Urothelium cell line (cell line): ENCODE data around the gene BTNL2.
A peak's percentile ranks its signal among the peaks of the same experiment; 100 is the strongest.
"Not testable (repeated sequence)": the region's sequence is repeated elsewhere in the genome, so short reads cannot be mapped to it uniquely, and the experiment has no call there.

Source experiments
- DNase-seq: peaks from one replicate; pipeline ENCODE4 v3.0.0; 2011; ENCODE audit warnings: low spot score, mixed read lengths
- FAIRE-seq: peaks from 2 replicates; lab custom pipeline; 2011; peaks lifted over from hg19 to GRCh38; lab: Jason Lieb, UNC

BTNL2 gene

DNA sequence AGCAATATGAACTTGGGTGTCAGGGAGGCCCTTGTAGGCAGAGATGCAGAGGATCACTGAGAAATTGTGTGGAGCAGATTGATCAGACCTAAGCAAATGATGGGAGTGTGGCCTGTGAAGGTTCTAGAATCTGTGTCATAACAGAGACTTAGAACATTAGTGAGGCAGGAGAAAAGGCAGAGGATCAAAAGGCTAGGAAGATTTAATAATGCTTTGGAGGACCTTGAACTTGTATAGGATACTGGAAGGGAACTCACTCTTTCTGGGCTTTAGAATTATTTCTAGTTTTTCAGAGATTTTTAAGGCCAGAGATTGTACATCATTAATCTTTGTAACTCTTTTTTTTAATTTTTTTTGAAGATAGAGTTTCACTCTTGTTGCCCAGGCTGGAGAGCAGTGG, 35.2 kb downstream of the BTNL2 start, which contains the start of gene TSBP1:
Gene TSBP1, minus strand, starts transcription at position 101 of the 400 bp plus-strand sequence. CDS start 197 bp downstream, outside the sequence.
- FAIRE-seq (no peak), DNase-seq (no peak)

DNA sequence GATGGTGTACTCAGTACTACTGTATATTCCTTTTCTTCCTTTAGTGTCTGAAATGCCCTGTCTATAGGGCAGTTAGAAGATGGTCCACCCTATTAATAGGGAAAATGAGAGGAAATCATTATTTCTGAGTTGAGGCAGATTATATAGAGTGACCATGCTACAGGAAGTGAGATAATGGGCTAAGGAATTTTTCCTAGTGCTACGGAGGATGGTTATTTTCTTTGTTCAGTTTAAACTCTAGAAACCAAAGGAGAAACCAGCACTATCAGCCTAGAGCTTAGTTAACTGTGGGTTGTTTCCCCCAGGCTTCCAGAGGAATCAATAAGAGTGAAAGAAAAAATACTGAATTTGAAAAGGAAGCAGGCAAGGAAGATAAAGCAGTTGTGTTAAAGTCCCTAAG, 35.8 kb downstream of the BTNL2 start:
- no peak for DNase-seq
- FAIRE-seq: no peak

DNA sequence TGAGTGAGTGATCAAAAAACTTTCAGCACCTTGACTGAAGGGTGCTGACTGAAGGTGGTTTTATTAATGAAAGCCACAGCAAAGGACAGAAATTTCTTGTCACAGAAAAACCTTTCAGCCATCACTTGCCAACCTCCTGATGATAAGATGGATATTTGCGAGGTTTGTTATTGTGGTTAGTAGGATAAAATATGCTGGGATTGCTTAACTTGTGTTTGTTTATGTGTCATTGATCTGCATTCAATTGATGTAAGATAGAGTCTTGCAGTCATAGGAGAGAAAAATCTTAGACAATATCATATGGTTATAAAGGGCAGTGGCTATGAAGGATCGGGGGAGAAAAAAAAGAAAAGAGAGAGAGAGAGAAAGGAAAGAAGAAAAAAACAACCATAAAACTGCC, 36.5 kb downstream of the BTNL2 start:
- DNase-seq (no peak), FAIRE-seq (no peak)

DNA sequence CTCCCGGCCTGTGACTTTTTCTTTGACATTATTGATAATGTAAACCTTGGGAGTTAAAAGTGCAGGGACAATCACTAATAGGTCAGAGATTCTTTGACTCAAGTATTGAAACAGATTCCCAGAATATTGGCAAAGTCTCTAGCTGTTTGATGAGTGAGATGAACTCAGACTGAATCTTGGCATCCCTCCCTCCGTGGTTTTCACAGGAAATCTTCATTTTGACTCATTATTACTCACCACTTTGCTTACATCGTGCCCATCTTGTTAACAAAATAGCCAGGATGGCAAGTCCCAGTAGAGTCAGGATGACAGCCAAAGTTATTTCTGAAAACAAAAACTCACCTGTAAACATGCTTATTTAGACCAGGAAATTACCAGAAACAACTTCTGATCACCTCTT, 37.3 kb downstream of the BTNL2 start:
- FAIRE-seq: peak; percentile 50

DNA sequence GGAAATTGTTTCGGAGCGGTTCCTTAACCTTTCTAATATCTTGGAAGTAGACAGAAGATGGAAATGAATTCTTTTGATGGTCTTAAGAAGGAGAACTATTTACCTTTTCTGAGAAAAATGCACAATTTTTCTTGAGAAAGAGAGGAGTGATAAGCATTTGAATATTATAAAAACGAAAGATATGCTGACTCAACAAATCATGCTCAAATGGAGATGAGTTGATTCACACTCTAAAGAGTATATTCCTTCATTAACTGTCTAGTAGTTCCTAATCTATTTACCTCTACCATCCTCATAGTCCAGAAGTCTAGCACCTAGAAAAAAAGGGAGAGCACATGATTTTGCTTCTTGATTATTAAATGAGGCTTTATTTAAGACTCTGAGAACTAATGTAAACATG, 39.3 kb downstream of the BTNL2 start:
- FAIRE-seq: no peak
- DNase-seq: no peak

More for the DNA sequence above, 37.3 kb downstream of the BTNL2 start:
- DNase-seq: peak; percentile 56

DNA sequence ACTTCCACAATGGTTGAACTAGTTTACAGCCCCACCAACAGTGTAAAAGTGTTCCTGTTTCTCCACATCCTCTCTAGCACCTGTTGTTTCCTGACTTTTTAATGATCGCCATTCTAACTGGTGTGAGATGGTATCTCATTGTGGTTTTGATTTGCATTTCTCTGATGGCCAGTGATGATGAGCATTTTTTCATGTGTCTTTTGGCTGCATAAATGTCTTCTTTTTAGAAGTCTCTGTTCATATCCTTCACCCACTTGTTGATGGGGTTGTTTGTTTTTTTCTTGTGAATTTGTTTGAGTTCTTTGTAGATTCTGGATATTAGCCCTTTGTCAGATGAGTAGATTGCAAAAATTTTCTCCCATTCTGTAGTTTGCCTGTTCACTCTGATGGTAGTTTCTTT, 47.8 kb downstream of the BTNL2 start:
- DNase-seq, FAIRE-seq: not testable (repeated sequence)

DNA sequence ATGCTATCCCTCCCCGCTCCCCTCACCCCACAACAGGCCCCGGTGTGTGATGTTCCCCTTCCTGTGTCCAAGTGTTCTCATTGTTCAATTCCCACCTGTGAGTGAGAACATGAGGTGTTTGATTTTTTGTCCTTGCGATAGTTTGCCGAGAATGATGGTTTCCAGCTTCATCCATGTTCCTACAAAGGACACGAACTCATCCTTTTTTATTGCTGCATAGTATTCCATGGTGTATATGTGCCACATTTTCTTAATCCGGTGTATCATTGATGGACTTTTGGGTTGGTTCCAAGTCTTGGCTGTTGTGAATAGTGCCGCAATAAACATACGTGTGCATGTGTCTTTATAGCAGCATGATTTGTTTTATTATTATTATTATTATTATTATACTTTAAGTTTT, 48.4 kb downstream of the BTNL2 start:
- not testable (repeated sequence) for FAIRE-seq

DNA sequence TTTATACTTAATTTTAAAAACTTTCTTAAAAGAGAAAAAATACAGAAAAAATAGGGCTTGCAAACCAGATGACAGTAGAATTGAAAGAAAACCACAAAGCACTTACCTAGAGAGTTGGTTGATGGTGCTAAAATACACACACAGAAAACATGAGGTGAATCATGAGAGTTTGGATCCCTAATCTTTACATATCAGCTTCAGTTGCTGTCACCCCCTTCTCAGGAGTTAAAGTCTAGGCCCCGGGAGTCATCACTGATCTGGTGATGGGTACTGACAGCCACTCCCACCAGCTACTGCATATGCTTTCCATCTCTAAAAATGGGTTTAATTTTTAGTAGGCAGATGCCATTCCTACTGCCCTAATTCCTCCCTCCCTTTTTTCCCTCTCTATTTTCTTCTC, 52.0 kb downstream of the BTNL2 start:
- no peak for FAIRE-seq

More for the DNA sequence above, 48.4 kb downstream of the BTNL2 start:
- not testable (repeated sequence) for DNase-seq

DNA sequence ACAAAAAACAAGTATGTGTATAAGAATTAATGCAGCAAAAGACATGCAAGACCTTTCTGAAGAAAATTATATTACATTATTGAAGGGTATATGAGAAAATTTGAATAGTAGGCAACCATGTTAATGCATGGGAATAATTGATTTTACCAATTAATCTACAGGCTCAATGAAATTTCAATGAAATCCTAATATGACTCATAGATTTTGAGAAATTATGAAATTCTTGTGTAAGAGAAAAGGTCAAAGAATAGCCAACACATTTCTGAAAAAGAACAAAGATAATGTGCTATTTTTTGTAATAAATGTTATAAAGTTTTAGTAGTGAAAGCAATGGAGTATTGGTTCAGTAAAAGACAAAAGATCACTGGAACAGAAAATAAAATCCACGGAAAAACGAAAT, 53.6 kb downstream of the BTNL2 start:
- DNase-seq (no peak), FAIRE-seq (no peak)

More for the DNA sequence above, 52.0 kb downstream of the BTNL2 start:
- no peak for DNase-seq
